Stomach (tissue), 4 donors: ENCODE data around the gene CPA3.

Experiments
- EP300 ChIP-seq: sonication (generic); formaldehyde crosslinking; IDR thresholded peaks from one replicate; pipeline ENCODE4 v1.6.1; 2017; ENCODE audit warnings: antibody characterized with exemption
- POLR2A ChIP-seq, 4 donors: fragments of 450-650 bp; IDR thresholded peaks; one replicate each; pipeline ENCODE4 v1.6.1; 2016; ENCODE audit warnings: antibody characterized with exemption in 4 of 4, control low read depth in 2 of 4, mild to moderate bottlenecking in 1 of 4, moderate library complexity in 1 of 4
- TF ChIP-seq, protein P1 (sequence below), 7 experiments: fragments of 450-650 bp in 4 of 7; fragments of 200-600 bp in 3 of 7; sonication (generic) in 3 of 7; IDR thresholded peaks; one replicate each; pipeline ENCODE4 v1.5.1; 2016 to 2019; ENCODE audit warnings: antibody characterized with exemption in 7 of 7, control low read depth in 2 of 7, mild to moderate bottlenecking in 1 of 7

DNA sequence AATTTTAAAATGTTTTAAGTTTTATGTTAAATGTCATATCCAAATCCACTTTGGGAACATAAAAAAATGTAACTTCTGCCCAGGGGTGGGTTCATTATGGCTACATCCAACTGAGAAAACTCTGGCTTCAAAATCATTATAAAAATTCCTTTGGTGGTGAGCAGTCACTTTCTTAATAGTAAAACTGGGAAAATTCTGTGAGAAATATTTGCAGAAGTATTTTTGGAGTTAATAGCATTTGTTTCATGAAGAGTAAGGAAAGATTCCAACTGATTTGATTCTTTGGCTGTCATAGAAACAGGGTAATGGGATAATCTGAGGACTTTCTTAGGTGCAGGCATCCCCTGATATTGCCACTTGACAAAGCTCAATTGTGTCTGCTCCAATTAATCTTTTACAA, 38.8 kb downstream of the CPA3 start:
- TF ChIP-seq POLR2A (IDR thresholded peaks at IDR 0.05) (no peak), EP300 (no peak)
- TF ChIP-seq, protein P1, sequence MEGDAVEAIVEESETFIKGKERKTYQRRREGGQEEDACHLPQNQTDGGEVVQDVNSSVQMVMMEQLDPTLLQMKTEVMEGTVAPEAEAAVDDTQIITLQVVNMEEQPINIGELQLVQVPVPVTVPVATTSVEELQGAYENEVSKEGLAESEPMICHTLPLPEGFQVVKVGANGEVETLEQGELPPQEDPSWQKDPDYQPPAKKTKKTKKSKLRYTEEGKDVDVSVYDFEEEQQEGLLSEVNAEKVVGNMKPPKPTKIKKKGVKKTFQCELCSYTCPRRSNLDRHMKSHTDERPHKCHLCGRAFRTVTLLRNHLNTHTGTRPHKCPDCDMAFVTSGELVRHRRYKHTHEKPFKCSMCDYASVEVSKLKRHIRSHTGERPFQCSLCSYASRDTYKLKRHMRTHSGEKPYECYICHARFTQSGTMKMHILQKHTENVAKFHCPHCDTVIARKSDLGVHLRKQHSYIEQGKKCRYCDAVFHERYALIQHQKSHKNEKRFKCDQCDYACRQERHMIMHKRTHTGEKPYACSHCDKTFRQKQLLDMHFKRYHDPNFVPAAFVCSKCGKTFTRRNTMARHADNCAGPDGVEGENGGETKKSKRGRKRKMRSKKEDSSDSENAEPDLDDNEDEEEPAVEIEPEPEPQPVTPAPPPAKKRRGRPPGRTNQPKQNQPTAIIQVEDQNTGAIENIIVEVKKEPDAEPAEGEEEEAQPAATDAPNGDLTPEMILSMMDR (IDR thresholded peaks at IDR 0.05): no peak
